Measurements from ENCODE around the gene RBBP4. TPM values are rescaled to one million over a fixed set of nuclear protein-coding genes. Genes with fewer than 3 reads are reported as not detected.
A peak's percentile ranks its signal among the peaks of the same experiment; 100 is the strongest.

The RBBP4 gene
- 100 to 1,000 TPM in 6 of 8 experiments, 10 to 100 TPM in 2; 74.6 to 407 (median 198) TPM for total RNA-seq

GRCh38 chr1:32650752-32651460 is at the start of gene RBBP4:
Gene RBBP4, plus strand, starts transcription at chr1:32651208. Its CDS starts 99 bp downstream, at chr1:32651307.
- Histone ChIP-seq H3K4me1 (replicated peaks in 1 of 2) (peaks cover 18% of the 10 kb centered on the region in 2 donors), H3K4me3 (peak within 1 kb of the TSS; percentile 53 to 84 (median 67)), H3K27ac (peak within 1 kb of the TSS; percentile 99 to 100)
- in situ Hi-C loops (cut with MboI; ENCODE audit: low pct_unique_long_range_greater_than_20kb in 2 of 9, low sequenced_read_pairs in 9 of 9, unreplicated experiment in 9 of 9) = no loop called here
- ATAC-seq (replicated peaks in 6 of 8) = peak; percentile 85 to 94 (median 92)
- WGBS, 10 experiments = 0 to 2% (median 0%) methylated on average over 3 to 16 of the region's 67 CpGs; no CpG with 5 or more reads in 3 of the 10 experiments

DNA sequence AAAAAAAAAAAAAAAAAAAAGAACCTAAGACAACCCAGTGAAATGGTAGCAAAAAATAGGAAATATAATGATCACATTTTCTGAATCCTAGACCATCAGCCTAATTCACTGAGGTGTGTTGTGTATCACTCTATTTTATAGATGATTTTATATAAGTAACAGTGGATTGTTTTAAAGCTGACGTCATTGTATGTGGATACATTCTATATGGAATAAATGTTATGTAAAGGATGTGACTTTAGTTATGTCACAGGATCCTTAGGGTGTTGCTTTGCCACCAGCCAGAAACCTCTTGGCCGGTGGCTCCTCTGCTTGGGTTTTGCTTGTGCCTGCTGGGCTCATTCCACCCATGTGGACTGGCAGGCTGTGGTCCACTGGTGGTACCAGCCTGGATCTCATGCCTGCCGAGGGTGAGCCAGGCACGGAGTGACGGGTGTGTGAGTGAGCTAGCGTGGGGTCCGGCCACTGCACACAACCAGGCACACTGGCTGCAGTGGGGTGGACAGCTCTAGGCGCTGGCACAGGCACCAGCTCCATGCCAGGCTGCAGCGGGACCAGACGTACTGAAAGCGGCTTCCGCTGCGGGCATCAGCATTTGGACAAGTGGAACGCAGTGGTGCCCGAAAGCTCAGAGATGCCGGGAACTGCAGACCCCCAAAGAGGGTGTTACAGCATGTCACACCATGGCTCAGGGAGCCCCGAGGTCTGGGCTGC is 45.1 kb upstream of the RBBP4 start:
- in situ Hi-C loops (cut with MboI; ENCODE audit: low pct_unique_long_range_greater_than_20kb in 2 of 9, low sequenced_read_pairs in 9 of 9, unreplicated experiment in 9 of 9) = no loop called here
- ATAC-seq (replicated peaks in 6 of 8) = peak in 3 of 8 experiments; percentile 14 to 26 (median 26)
- WGBS, 10 experiments = 71 to 100% (median 97%) methylated on average over 1 to 11 of the region's 17 CpGs; no CpG with 5 or more reads in 2 of the 10 experiments
- H3K4me1 ChIP-seq (replicated peaks in 1 of 2) = no peaks in the 10 kb centered on the region
- no peak overlapping the region for H3K4me3 ChIP-seq
- no peak overlapping the region for H3K27ac ChIP-seq

DNA sequence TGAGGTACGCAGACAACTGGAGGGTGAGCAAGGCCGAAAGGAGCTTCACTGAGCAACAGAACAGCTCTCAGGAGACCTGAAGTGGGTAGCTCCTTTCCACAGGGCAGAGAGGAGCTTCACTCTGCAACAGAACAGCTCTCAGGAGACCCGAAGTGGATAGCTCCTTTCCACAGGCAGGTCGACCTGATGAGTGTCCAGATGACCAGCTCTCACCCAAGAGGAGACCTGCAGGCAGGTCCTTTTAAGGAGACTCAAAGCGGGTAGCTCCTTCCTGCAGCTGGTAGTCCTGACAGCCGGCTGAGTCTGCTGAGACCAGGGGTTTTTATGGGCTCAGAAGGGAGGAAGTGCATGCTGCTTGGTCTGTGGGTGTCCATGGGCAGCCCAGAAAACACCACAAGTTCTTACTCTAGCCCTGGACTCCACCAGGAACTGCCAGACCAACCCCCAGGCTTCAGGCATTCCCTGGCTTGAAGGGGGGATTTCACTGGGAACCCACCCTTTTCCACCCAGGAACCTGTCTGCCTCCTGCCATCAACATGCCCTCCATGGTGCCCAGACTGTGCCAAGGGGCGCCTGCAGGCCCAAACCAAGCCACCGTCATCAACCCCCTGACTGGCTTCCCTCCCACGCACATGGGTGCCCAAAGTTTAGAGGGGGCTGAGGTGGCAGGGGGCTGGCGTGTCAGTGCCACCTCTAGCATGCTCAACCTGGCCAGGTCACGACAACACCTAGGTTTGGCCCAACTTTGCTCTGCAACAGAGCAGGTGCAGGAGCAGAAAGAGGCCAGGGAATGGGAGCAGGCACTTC is 44.2 kb upstream of the RBBP4 start:
- 80 to 100% (median 97%) methylated on average over 2 to 7 of the region's 11 CpGs; no CpG with 5 or more reads in 5 of the 10 experiments for WGBS, 10 experiments
- Histone ChIP-seq H3K4me1 (replicated peaks in 1 of 2) (no peaks in the 10 kb centered on the region), H3K27ac (no peak overlapping the region), H3K4me3 (no peak overlapping the region)
- in situ Hi-C loops (cut with MboI; ENCODE audit: low pct_unique_long_range_greater_than_20kb in 2 of 9, low sequenced_read_pairs in 9 of 9, unreplicated experiment in 9 of 9) = no loop called here
- ATAC-seq (replicated peaks in 6 of 8) = peak in 3 of 8 experiments; percentile 7 to 12 (median 11)

- H3K27ac ChIP-seq = no peak overlapping the region
- in situ Hi-C loops (cut with MboI; ENCODE audit: low pct_unique_long_range_greater_than_20kb in 2 of 9, low sequenced_read_pairs in 9 of 9, unreplicated experiment in 9 of 9) = no loop called here
- H3K4me3 ChIP-seq = no peak overlapping the region
- no peak for ATAC-seq (replicated peaks in 6 of 8)
- 75 to 96% (median 90%) methylated on average over 1 to 4 of the region's 4 CpGs; no CpG with 5 or more reads in 1 of the 10 experiments for WGBS, 10 experiments
- no peaks in the 10 kb centered on the region for H3K4me1 ChIP-seq (replicated peaks in 1 of 2)
Observed at GRCh38 chr1:32609180-32609579, 41.8 kb upstream of the RBBP4 start.

DNA sequence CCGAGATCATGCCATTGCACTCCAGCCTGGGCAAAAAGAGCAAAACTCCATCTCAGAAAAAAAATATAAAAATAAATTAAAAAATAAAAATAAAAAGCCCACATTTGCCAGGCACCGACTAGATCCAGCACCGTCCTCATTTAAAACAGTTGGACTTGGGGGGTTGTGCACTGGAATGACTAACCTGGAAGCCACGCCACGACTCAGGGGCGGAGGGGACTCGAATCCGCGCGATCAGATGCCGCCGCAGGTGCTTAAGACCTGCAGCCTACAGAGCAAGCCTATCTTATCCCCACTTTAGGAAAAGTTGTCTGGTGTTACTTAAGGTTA is 39.2 kb upstream of the RBBP4 start:
- no peak for ATAC-seq (replicated peaks in 6 of 8)
- Histone ChIP-seq H3K27ac (no peak overlapping the region), H3K4me1 (replicated peaks in 1 of 2) (no peaks in the 10 kb centered on the region), H3K4me3 (peak overlapping the region; percentile 4 to 29 (median 23))
- in situ Hi-C loops (cut with MboI; ENCODE audit: low pct_unique_long_range_greater_than_20kb in 2 of 9, low sequenced_read_pairs in 9 of 9, unreplicated experiment in 9 of 9) = no loop called here
- WGBS, 10 experiments = 0 to 100% (median 53%) methylated on average over 1 to 8 of the region's 12 CpGs; no CpG with 5 or more reads in 2 of the 10 experiments

DNA sequence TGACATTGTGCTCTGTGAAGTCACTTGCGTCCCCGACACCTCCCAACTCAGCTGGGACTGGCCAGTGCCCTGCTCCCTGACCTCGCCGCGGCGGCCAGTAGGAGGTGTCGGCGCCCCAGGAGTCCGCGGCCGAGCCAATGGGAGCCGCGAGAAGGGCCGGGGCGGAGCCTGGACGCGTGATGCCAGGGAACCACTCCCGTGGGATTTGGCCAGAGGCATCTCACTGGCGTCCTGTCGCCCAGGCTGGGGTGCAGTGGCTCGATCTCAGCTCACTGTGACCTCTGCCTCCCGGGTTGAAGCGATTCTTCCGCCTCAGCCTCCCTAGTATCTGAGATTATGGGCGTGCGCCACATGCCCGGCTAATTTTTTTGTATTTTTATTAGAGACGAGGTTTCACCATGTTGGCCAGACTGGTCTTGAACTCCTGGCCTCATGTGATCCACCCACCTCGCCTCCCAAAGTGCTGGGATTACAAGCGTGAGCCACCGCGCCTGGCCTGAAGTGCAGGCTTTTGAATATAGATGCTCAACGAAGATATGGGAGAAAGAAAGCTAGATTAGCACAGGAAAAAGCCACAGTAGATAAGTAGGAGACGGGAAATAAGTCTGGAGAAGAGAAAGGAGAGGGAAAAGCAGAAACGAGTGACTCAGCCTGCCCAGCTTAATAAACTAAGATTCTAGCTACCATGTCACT is 38.7 kb upstream of the RBBP4 start:
- Histone ChIP-seq H3K4me3 (peak overlapping the region; percentile 4 to 29 (median 23)), H3K4me1 (replicated peaks in 1 of 2) (no peaks in the 10 kb centered on the region), H3K27ac (no peak overlapping the region)
- peak; percentile 74 to 100 (median 98) for ATAC-seq (replicated peaks in 6 of 8)
- WGBS, 10 experiments = 0 to 83% (median 21%) methylated on average over 1 to 26 of the region's 35 CpGs
- in situ Hi-C loops (cut with MboI; ENCODE audit: low pct_unique_long_range_greater_than_20kb in 2 of 9, low sequenced_read_pairs in 9 of 9, unreplicated experiment in 9 of 9) = no loop called here

DNA sequence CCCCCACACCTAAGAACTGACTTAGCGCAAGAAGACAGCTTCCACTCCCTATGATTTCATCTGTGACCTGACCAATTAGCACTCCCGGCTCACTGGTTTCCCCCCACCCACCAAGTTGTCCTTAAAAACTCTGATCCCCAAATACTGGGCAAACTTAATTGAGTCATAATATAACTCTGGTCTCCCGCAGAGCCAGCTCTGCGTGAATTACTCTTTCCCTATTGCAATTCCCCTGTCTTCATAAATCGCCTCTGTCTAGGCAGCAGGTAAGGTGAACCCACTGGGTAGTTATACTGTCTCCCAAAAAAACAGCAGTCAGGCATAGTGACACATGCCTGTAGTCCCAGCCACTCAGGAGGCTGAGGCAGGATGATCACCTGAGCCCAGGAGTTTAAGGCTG is 37.5 kb upstream of the RBBP4 start:
- H3K4me1 ChIP-seq (replicated peaks in 1 of 2) = no peaks in the 10 kb centered on the region
- no peak overlapping the region for H3K4me3 ChIP-seq
- no peak for ATAC-seq (replicated peaks in 6 of 8)
- WGBS, 10 experiments = 75 to 100% (median 92%) methylated on average over 1 to 5 of the region's 5 CpGs; no CpG with 5 or more reads in 5 of the 10 experiments
- no peak overlapping the region for H3K27ac ChIP-seq
- in situ Hi-C loops (cut with MboI; ENCODE audit: low pct_unique_long_range_greater_than_20kb in 2 of 9, low sequenced_read_pairs in 9 of 9, unreplicated experiment in 9 of 9) = no loop called here

DNA sequence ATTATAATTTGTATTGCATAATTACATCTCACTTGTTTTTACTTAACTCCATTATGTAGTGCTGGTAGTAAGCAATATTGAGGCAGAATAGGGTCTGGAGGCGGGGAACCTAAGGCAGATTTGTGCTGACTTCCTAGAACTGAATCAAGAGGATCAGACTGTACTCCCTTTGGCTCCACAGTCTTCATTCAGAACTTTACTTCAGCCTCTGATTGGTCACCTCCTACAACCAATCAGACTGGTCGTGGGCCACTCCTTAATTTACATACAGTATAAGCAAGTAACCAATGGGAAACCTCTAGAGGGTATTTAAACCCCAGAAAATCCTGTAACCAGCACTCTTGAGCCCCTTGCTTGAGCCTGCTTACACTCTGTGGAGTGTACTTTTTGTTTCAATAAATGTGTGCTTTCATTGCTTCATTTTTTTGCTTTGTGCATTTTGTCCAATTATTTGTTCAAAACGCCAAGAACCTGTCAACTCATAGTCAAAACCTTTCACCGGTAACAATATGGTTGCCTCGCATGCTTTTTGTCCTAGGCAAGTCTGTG is 32.3 kb upstream of the RBBP4 start:
- no peak overlapping the region for H3K27ac ChIP-seq
- peak in 3 of 8 experiments; percentile 62 to 74 (median 72) for ATAC-seq (replicated peaks in 6 of 8)
- H3K4me3 ChIP-seq = no peak overlapping the region
- in situ Hi-C loops (cut with MboI; ENCODE audit: low pct_unique_long_range_greater_than_20kb in 2 of 9, low sequenced_read_pairs in 9 of 9, unreplicated experiment in 9 of 9) = no loop called here
- WGBS, 10 experiments = 80 to 100% (median 96%) methylated on average over 1 to 5 of the region's 5 CpGs
- no peaks in the 10 kb centered on the region for H3K4me1 ChIP-seq (replicated peaks in 1 of 2)

DNA sequence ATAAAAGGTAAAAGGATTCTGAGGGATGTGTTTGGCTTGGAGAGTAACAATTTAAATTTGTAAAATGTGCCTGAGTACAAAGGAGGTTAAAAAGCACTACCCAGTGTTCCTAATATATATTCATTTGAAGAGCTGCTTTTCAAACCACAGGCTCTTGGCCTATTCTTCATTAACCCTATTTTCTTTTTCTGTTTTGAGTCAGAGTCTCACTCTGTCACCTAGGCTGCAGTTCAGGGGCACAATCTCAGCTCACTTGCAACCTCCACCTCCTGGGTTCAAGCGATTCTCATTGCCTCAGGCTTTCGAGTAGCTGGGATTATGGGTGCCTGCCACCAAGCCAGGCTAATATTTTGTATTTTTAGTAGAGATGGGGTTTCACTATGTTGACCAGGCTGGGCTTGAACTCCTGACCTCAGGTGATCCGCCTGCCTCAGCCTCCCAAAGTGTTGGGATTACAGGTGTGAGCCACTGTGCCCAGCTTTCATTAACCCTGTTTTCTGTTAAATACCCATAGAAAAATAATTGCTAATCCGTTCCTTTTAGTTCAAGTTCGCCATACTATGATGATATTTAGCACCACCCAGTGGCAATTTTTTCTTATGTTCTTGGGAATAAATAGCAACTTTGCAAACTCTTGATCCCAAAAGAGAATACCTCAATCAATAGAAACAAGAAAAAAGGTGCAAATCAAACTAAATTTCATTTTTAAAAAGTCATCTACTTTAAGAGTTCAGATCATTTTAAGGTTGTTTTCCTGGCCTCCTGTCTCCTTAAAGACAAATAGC is 31.1 kb upstream of the RBBP4 start:
- H3K4me3 ChIP-seq = no peak overlapping the region
- no peaks in the 10 kb centered on the region for H3K4me1 ChIP-seq (replicated peaks in 1 of 2)
- no peak for ATAC-seq (replicated peaks in 6 of 8)
- 53 to 99% (median 87%) methylated on average over 1 to 5 of the region's 5 CpGs for WGBS, 10 experiments
- in situ Hi-C loops (cut with MboI; ENCODE audit: low pct_unique_long_range_greater_than_20kb in 2 of 9, low sequenced_read_pairs in 9 of 9, unreplicated experiment in 9 of 9) = no loop called here
- H3K27ac ChIP-seq = no peak overlapping the region

DNA sequence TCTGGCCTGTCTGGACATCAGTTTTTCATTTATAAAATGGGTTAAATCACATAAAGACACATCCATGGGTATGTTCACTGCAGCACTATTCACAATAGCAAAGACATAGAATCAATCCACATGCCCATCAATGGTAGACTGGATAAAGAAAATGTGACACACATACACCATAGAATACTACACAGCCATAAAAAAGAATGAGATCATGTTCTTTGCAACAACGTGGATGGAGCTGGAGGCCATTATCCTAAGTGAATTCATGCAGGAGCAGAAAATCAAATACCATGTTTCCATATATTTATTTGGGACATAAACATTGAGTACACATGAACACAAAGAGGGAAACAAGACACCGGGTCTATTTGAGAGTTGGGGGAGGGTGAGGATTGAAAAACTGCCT is 28.8 kb upstream of the RBBP4 start:
- no peaks in the 10 kb centered on the region for H3K4me1 ChIP-seq (replicated peaks in 1 of 2)
- 67 to 100% (median 97%) methylated on average over 1 to 2 of the region's 2 CpGs; no CpG with 5 or more reads in 1 of the 10 experiments for WGBS, 10 experiments
- in situ Hi-C loops (cut with MboI; ENCODE audit: low pct_unique_long_range_greater_than_20kb in 2 of 9, low sequenced_read_pairs in 9 of 9, unreplicated experiment in 9 of 9) = no loop called here

DNA sequence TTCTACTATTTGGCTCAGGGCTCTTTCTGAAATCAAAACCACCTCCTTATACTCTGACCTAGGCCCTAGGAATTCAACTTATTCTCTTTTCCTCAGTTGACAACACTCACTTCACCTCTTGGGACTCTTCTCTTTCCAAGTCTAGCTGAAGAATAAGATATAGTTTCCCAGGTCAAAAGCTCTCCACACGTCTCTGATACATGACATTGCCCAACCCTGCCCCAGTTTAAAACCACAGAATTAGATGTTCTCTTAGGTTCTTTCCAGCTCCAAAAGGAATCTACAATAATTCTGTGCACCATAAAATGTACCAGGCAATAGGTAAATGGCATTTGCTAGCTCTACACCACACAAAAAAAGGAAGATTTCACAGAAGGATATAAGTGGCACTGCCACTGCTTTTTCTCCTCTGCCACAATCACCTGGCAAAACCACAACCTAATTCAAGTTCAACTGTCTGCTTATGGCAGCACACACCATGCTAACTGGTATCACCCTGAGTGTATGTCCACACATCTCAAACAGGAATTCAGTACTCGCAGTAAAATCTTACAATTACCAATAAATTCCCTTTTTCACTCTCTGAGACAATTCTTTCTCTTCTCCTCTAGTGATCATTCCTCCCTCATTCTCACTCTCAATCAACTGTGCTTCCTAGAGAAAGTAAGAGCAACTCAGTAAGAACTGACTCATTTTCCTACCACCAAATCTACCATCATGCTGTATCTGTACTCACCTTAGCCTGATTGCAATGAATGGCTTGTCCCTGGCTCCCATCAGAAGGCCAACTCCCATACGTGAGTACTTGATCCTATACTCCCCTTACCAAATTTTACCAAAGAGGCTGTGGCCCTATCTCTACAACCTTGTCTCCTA is 28.0 kb upstream of the RBBP4 start:
- in situ Hi-C loops (cut with MboI; ENCODE audit: low pct_unique_long_range_greater_than_20kb in 2 of 9, low sequenced_read_pairs in 9 of 9, unreplicated experiment in 9 of 9) = no loop called here
- WGBS, 10 experiments = 17 to 100% (median 100%) methylated on average over 1 to 3 of the region's 3 CpGs; no CpG with 5 or more reads in 4 of the 10 experiments
- Histone ChIP-seq H3K4me3 (no peak overlapping the region), H3K27ac (no peak overlapping the region), H3K4me1 (replicated peaks in 1 of 2) (no peaks in the 10 kb centered on the region)
- ATAC-seq (replicated peaks in 6 of 8) = no peak

More for the DNA sequence above, 28.8 kb upstream of the RBBP4 start:
- Histone ChIP-seq H3K27ac (no peak overlapping the region), H3K4me3 (no peak overlapping the region)
- ATAC-seq (replicated peaks in 6 of 8) = no peak
